GM12878 (cell line): ENCODE measurements around the gene MAGEB17. TPM values are rescaled to one million over a fixed set of nuclear protein-coding genes. Genes with fewer than 3 reads are reported as not detected.
A peak's percentile ranks its signal among the peaks of the same experiment; 100 is the strongest.

Experiments
- BCL11A ChIP-seq: IDR thresholded peaks from 2 replicates; pipeline ENCODE4 v1.6.1; 2011; ENCODE audit warnings: low read depth, low read length
- BMI1 ChIP-seq: fragments of 450-650 bp; IDR thresholded peaks from 2 replicates; pipeline ENCODE4 v1.6.1; 2016; ENCODE audit warnings: mild to moderate bottlenecking, moderate library complexity, borderline replicate concordance
- EED ChIP-seq: sonication (generic); IDR thresholded peaks from 2 replicates; pipeline ENCODE4 v1.6.1; 2016; ENCODE audit warnings: antibody characterized with exemption, low read depth
- EP300 ChIP-seq, 2 experiments: fragments of 150-350 bp in 1 of 2; IDR thresholded peaks; 2 replicates each; pipeline ENCODE4 v1.6.1; 2011 to 2012; ENCODE audit warnings: low read depth in 2 of 2, low read length in 2 of 2, borderline replicate concordance in 1 of 2, improper control_type of control experiment in 1 of 2, inconsistent platforms in 1 of 2; ENCODE audit not compliant: control insufficient read depth in 1 of 2
- ETV6 ChIP-seq, 2 experiments: fragments of 450-650 bp in 1 of 2; IDR thresholded peaks in 1 of 2; conservative IDR thresholded peaks in 1 of 2; 2 replicates each; pipeline ENCODE4 v1.6.1; 2014; ENCODE audit warnings: antibody characterized with exemption in 1 of 2, borderline replicate concordance in 1 of 2, low read depth in 1 of 2, mild to moderate bottlenecking in 1 of 2, moderate library complexity in 1 of 2
- FOXM1 ChIP-seq: IDR thresholded peaks from 2 replicates; pipeline ENCODE4 v1.6.1; 2012; ENCODE audit warnings: low read depth, mild to moderate bottlenecking, inconsistent platforms, low read length, moderate library complexity
- GATAD2B ChIP-seq: fragments of 450-650 bp; conservative IDR thresholded peaks from 2 replicates; pipeline ENCODE4 v1.6.1; 2017; ENCODE audit warnings: low read depth, mild to moderate bottlenecking, moderate library complexity
- HDAC6 ChIP-seq: fragments of 200-600 bp; sonication (generic); IDR thresholded peaks from one replicate; pipeline ENCODE4 v1.8.0; 2017; ENCODE audit warnings: antibody characterized with exemption; ENCODE audit not compliant: unreplicated experiment
- IRF4 ChIP-seq: IDR thresholded peaks from 2 replicates; pipeline ENCODE4 v1.6.1; 2011; ENCODE audit warnings: low read depth, low read length
- JUNB ChIP-seq: IDR thresholded peaks from 2 replicates; pipeline ENCODE4 v1.6.1; 2016; ENCODE audit warnings: antibody characterized with exemption, mild to moderate bottlenecking
- MXI1 ChIP-seq: fragments of 150-350 bp; IDR thresholded peaks from 2 replicates; pipeline ENCODE4 v1.6.1; 2011; ENCODE audit warnings: low read depth, mild to moderate bottlenecking, inconsistent platforms, low read length, improper control_type of control experiment
- MYB ChIP-seq: fragments of 150-350 bp; IDR thresholded peaks from 2 replicates; pipeline ENCODE4 v1.6.1; 2014; ENCODE audit warnings: mild to moderate bottlenecking, low read depth, low read length, borderline replicate concordance
- POU2F2 ChIP-seq: IDR thresholded peaks from 3 replicates; pipeline ENCODE4 v1.6.1; 2011; ENCODE audit warnings: low read depth, mild to moderate bottlenecking, low read length, borderline replicate concordance
- RB1 ChIP-seq: fragments of 450-650 bp; formaldehyde crosslinking; IDR thresholded peaks from 2 replicates; pipeline ENCODE4 v1.6.1; 2017; ENCODE audit warnings: mild to moderate bottlenecking, borderline replicate concordance
- RCOR1 ChIP-seq: conservative IDR thresholded peaks from 2 replicates; pipeline ENCODE4 v1.6.1; 2012; ENCODE audit warnings: low read depth, low read length, improper control_type of control experiment
- RUNX3 ChIP-seq: IDR thresholded peaks from 2 replicates; pipeline ENCODE4 v1.6.1; 2012; ENCODE audit warnings: low read length, inconsistent platforms
- SPI1 ChIP-seq: IDR thresholded peaks from 2 replicates; pipeline ENCODE4 v1.6.1; 2011; ENCODE audit warnings: low read depth, mild to moderate bottlenecking, low read length, moderate library complexity, borderline replicate concordance; ENCODE audit not compliant: insufficient read depth
- SREBF2 ChIP-seq: IDR thresholded peaks from 2 replicates; pipeline ENCODE4 v1.6.1; 2012; ENCODE audit warnings: mild to moderate bottlenecking, low read length
- TBL1XR1 ChIP-seq: IDR thresholded peaks from 2 replicates; pipeline ENCODE4 v1.6.1; 2012; ENCODE audit warnings: low read depth, low read length, improper control_type of control experiment
- TCF12 ChIP-seq: IDR thresholded peaks from 2 replicates; pipeline ENCODE4 v1.6.1; 2011; ENCODE audit warnings: low read depth, mild to moderate bottlenecking, low read length
- ZNF24 ChIP-seq: fragments of 450-650 bp; IDR thresholded peaks from 2 replicates; pipeline ENCODE4 v1.6.1; 2017; ENCODE audit warnings: antibody characterized with exemption, mild to moderate bottlenecking
- polyA plus RNA-seq, 11 experiments: library from polyadenylated mRNA; depleted of rRNA in 4 of 11; unstranded in 6 of 11; stranded (reverse) in 5 of 11; fragments of >200 nt; fragmentation: Nextera tagmentation in 4 of 11; fragmentation: Illumina TruSeq in 1 of 11; extraction: Ambion mirVana in 4 of 11; extraction: Trizol in 1 of 11; gene quantifications; 1 replicate in 1 of 11; 2 replicates in 10 of 11; pipeline versions ENCODE4 v1.2.1 to v1.2.3, GENCODE V29; 2011 to 2016; ENCODE audit warnings: inconsistent platforms in 2 of 11, missing spikeins in 2 of 11, low read depth in 1 of 11
- total RNA-seq, 4 experiments: library from RNA; depleted of rRNA in 3 of 4; stranded (reverse); fragments of >200 nt in 3 of 4; fragmentation: Illumina TruSeq in 1 of 4; extraction: Trizol in 1 of 4; gene quantifications; 2 replicates each; pipeline versions ENCODE4 v1.2.1 to v1.2.3, GENCODE V29; 2013 to 2021
- TF ChIP-seq, protein P1 (sequence below), 3 experiments: IDR thresholded peaks in 2 of 3; conservative IDR thresholded peaks in 1 of 3; 2 replicates each; pipeline ENCODE4 v1.5.1; 2011; ENCODE audit warnings: low read depth in 3 of 3, low read length in 3 of 3, mild to moderate bottlenecking in 3 of 3, control low read depth in 2 of 3, moderate library complexity in 2 of 3, inconsistent platforms in 1 of 3, mixed read lengths in 1 of 3; ENCODE audit not compliant: control insufficient read depth in 2 of 3, insufficient read depth in 1 of 3; ENCODE audit errors: extremely low read depth in 1 of 3
- TF ChIP-seq, protein P2 (sequence below): IDR thresholded peaks from 2 replicates; pipeline ENCODE4 v1.6.1; 2011; ENCODE audit warnings: borderline replicate concordance, low read depth, mild to moderate bottlenecking, moderate library complexity, low read length; ENCODE audit not compliant: insufficient read depth, poor library complexity, severe bottlenecking
- TF ChIP-seq, protein P3 (sequence below): IDR thresholded peaks from 2 replicates; pipeline ENCODE4 v1.6.1; 2012; ENCODE audit warnings: low read depth, low read length, improper control_type of control experiment

MAGEB17 gene
- total and polyA plus RNA-seq, 10 of the 15 experiments (the other 5 are each of a cell fraction or from before 2014, with no cell fraction given): 0.05 to 0.21 TPM; not detected in 8

DNA sequence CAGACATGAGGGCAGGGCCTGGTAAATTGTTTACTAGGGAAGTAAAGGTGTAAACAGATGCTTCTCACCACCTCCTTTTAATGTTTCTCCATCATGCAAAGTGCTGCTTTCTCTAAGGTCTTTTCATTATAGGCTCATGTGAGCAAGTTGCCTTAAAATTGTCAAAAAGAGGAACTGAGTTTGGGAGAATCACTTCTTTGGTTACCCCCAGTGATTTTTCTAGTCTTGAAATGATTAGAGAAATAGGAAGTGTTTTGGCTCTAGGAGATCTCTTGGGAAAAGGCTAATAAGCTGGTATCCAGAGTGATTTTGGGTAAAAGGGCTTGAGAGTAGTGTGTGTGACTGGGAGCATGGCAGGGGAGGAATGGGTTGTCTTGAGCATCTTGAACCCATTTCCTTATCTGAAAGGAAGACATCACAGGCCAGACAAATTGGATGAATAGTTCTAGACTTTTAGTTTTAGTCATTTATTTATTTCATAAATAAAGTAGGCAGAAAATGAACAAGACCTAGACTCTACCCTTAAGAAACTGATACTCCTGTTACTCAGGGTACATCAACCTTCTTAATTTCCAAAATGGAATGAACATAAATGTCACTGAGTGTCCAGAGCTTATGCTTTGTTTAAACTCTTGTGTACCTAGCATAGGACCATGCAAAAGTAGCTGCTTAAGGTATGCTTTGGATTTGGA, 29.7 kb upstream of the MAGEB17 start (continued):
- TF ChIP-seq RB1: no peak
- TF ChIP-seq IRF4: peak; percentile 69; the same call in 1 of the 2 replicates
- 0 out of 4 replicates have a peak, but pooled peaks of 1 of the 2 experiments have one; percentile 15 for TF ChIP-seq ETV6 (conservative IDR thresholded peaks at IDR 0.05 in 1 of 2, IDR thresholded peaks at IDR 0.05 in 1 of 2; ENCODE audit: borderline replicate concordance in 1 of 2, low read depth in 1 of 2)
- no peak for TF ChIP-seq SREBF2
- TF ChIP-seq, protein P1, sequence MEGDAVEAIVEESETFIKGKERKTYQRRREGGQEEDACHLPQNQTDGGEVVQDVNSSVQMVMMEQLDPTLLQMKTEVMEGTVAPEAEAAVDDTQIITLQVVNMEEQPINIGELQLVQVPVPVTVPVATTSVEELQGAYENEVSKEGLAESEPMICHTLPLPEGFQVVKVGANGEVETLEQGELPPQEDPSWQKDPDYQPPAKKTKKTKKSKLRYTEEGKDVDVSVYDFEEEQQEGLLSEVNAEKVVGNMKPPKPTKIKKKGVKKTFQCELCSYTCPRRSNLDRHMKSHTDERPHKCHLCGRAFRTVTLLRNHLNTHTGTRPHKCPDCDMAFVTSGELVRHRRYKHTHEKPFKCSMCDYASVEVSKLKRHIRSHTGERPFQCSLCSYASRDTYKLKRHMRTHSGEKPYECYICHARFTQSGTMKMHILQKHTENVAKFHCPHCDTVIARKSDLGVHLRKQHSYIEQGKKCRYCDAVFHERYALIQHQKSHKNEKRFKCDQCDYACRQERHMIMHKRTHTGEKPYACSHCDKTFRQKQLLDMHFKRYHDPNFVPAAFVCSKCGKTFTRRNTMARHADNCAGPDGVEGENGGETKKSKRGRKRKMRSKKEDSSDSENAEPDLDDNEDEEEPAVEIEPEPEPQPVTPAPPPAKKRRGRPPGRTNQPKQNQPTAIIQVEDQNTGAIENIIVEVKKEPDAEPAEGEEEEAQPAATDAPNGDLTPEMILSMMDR (IDR thresholded peaks at IDR 0.05 in 2 of 3, conservative IDR thresholded peaks at IDR 0.05 in 1 of 3; ENCODE audit: control insufficient read depth in 2 of 3, extremely low read depth in 1 of 3, insufficient read depth in 1 of 3, low read depth in 3 of 3, low read length in 3 of 3): no peak
- peak; percentile 84 for TF ChIP-seq JUNB
- no peak for TF ChIP-seq MYB
- TF ChIP-seq GATAD2B: no peak; the same call in 1 of the 2 replicates
- TF ChIP-seq BMI1: 0 out of 2 replicates have a peak, but pooled peaks have one; percentile 50
- TF ChIP-seq TCF12: no peak
- TF ChIP-seq RCOR1: 0 out of 2 replicates have a peak, but pooled peaks have one; percentile 65
- TF ChIP-seq, protein P2, sequence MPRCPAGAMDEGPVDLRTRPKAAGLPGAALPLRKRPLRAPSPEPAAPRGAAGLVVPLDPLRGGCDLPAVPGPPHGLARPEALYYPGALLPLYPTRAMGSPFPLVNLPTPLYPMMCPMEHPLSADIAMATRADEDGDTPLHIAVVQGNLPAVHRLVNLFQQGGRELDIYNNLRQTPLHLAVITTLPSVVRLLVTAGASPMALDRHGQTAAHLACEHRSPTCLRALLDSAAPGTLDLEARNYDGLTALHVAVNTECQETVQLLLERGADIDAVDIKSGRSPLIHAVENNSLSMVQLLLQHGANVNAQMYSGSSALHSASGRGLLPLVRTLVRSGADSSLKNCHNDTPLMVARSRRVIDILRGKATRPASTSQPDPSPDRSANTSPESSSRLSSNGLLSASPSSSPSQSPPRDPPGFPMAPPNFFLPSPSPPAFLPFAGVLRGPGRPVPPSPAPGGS: peak; percentile 52
- peak; percentile 54; the same call in 1 of the 2 replicates for TF ChIP-seq BCL11A
- peak; percentile 88 for TF ChIP-seq RUNX3
- no peak for TF ChIP-seq POU2F2
- TF ChIP-seq FOXM1: peak; percentile 53; the same call in 1 of the 2 replicates
- peak; percentile 22; the same call in 1 of the 2 replicates for TF ChIP-seq MXI1
- TF ChIP-seq HDAC6: no peak
- TF ChIP-seq TBL1XR1: peak; percentile 55; the same call in 1 of the 2 replicates
- TF ChIP-seq, protein P3, sequence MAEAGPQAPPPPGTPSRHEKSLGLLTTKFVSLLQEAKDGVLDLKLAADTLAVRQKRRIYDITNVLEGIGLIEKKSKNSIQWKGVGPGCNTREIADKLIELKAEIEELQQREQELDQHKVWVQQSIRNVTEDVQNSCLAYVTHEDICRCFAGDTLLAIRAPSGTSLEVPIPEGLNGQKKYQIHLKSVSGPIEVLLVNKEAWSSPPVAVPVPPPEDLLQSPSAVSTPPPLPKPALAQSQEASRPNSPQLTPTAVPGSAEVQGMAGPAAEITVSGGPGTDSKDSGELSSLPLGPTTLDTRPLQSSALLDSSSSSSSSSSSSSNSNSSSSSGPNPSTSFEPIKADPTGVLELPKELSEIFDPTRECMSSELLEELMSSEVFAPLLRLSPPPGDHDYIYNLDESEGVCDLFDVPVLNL: no peak
- TF ChIP-seq ZNF24: no peak
- peak; percentile 52; the same call in 1 of the 2 replicates for TF ChIP-seq EED
- TF ChIP-seq EP300 (IDR thresholded peaks at IDR 0.05; ENCODE audit: borderline replicate concordance in 1 of 2, control insufficient read depth in 1 of 2, low read depth in 2 of 2, low read length in 2 of 2): peak; percentile 49 to 53; a peak in 2 of 4 replicates
- TF ChIP-seq SPI1: peak; percentile 97
